NCI-H526 (cell line): ENCODE measurements around the gene HNMT.

Source experiments
- DNase-seq, 2 experiments: peaks; one replicate each; lab custom pipeline; 2025; lab: John Stamatoyannopoulos, UW

Gene HNMT

GRCh38 chr2:138012082-138012481, 47.8 kb downstream of the HNMT start:
- DNase-seq, result no peak

GRCh38 chr2:138012968-138013367, 48.7 kb downstream of the HNMT start:
- DNase-seq, result no peak

DNA sequence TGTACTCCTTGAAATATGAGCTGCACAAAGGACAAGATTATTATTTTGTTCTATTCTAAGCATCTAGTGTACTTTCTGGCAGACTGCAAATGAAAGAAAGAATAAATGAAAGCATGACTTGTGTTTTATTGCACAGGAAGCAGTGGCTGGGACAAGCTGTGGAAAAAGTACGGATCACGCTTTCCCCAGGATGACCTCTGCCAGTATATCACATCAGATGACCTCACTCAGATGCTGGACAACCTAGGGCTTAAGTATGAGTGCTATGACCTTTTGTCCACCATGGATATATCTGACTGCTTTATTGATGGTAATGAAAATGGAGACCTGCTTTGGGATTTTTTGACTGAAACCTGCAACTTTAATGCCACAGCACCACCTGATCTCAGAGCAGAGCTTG, 49.4 kb downstream of the HNMT start:
- no peak for DNase-seq

- no peak for DNase-seq
These were observed 51.2 kb downstream of the HNMT start for GRCh38 chr2:138015494-138015893.

GRCh38 chr2:138016351-138017087, 52.2 kb downstream of the HNMT start:
- no peak for DNase-seq

GRCh38 chr2:138017824-138018223, 53.6 kb downstream of the HNMT start:
- no peak for DNase-seq

DNA sequence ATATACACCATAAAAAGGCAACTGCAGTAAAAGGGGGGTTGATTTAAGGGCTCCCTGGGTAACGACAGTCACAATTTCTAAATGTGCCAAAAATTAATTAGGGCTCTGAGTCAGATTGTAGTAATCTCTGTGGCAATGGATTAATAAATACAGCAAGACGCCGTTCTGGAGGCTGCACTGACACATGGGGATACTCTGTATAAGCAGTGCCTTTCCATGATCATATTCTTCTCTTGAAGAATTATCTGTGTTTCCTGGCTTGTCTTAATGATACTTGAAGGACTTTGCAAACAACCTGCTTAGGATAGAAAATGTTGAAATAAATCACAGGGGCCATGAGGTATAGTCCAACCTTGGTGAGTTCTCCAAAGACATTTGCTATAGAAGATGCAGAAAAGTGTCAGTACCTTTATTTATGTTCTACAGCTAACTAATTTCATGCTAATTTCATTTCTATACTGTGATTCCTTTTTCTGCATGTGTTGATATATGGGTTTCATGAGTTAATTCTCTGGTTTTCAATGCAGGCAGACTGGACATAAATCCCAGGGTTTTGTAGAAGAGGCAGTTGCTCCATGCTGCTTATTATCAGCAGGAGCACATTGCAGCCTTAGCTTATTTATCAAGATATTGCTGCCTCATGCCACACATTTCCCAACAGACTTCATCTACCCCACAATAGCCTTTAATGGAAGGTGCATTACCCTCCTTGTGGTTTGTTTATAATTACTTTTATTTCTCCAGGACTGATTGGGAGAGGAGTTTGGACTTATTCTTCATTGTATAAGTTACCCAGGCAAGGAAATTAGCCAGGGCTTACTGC, 54.8 kb downstream of the HNMT start:
- no peak for DNase-seq

DNA sequence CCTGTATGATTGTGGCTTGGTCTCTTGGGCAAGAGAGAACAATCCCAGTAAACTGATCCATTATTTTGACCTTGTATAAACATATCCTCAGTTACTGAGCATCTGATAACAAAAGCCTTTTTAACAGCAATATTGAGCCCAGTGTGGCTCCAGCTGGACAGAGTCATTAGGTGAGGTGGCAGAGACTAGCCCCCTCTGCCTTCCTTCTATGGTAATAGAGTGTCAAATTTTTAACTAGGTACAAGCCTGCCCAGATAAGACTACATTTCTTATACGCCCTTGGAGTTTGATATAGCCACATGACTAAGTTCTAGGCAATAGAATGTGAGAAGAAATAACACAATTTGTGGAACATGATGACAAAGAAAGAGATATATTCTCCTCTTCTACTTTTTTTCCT, 56.2 kb downstream of the HNMT start:
- no peak for DNase-seq

- no peak for DNase-seq
These were observed 56.9 kb downstream of the HNMT start for GRCh38 chr2:138021154-138021553.

GRCh38 chr2:138023298-138023697, 59.0 kb downstream of the HNMT start:
- no peak for DNase-seq

DNA sequence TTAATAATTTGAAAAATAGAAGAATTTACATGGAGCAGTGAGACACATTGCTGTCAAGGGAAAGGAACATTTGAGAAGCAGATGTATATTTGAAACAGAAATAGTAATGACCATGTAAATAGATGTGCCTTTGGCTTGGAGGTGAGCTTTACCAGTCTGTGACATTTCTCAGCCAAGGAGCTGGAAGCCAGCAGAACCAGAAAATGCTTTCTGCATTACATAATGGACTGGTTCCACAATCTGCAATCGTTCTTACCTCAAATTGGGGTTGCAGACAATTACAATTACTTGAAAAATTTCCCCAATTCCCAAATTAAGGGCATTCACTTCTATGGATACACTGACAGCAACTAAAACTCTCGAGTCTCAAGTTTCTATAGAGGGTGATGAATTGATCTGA, 59.7 kb downstream of the HNMT start:
- DNase-seq, result no peak

- DNase-seq, result no peak
These were observed 62.1 kb downstream of the HNMT start for GRCh38 chr2:138026111-138027020.

DNA sequence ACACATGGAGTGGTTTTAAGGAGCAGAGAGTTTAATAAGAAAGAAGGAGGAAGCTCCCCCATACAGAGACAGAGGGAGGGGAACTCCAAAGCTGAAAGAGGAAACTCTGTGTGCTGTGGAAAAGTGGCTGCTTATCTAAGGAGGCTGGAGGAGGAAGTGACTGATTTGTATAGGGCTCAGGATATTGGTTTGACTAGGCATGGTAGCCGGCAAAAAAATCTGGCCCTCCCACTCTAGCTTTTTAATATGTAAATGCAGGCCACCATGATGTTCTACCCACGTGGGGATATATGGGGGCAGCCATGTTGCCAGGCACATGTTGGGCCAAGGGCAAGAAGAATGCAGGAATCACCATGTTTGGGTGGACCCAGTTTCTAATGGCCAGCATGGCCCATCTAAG, 64.3 kb downstream of the HNMT start:
- DNase-seq, result no peak

GRCh38 chr2:138029276-138029675, 65.0 kb downstream of the HNMT start:
- no peak for DNase-seq

- no peak for DNase-seq
These were observed 66.2 kb downstream of the HNMT start for GRCh38 chr2:138030459-138030858.

DNA sequence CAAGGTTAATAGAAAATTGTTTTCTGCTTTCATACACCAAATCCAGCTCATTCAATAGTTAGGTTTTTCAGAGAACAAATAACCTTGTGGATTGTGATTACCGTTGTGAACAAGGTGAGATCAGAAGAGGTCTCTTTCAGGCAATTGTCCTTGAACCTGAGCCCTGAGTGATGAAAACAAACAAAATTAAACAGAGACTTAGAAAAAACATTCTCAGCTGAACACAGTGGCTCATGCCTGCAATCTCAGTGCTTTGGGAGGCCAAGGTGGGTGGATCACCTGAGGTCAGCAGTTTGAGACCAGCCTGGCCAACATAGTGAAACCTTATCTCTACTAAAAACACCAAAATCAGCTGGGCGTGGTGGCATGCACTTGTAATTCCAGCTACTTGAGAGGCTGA, 68.1 kb downstream of the HNMT start:
- no peak for DNase-seq

DNA sequence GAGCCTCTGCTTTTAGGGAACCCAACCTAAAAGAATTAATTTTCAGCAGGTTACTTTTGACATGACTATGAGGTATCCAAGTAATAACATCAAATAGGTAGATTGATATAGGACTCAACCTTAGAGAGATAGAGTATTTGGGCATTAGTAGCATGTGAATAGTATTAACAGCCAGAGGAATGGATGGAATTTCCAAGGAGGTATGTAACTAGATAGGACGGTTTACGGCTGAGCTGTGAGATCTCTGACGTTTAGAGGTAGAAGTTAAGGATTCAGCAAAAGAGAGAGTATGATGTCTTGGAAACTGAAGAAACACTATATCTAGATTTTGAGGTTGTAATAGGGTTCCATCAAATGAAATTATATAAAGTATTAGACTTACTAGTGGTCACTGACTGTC, 70.3 kb downstream of the HNMT start:
- DNase-seq, result no peak

DNA sequence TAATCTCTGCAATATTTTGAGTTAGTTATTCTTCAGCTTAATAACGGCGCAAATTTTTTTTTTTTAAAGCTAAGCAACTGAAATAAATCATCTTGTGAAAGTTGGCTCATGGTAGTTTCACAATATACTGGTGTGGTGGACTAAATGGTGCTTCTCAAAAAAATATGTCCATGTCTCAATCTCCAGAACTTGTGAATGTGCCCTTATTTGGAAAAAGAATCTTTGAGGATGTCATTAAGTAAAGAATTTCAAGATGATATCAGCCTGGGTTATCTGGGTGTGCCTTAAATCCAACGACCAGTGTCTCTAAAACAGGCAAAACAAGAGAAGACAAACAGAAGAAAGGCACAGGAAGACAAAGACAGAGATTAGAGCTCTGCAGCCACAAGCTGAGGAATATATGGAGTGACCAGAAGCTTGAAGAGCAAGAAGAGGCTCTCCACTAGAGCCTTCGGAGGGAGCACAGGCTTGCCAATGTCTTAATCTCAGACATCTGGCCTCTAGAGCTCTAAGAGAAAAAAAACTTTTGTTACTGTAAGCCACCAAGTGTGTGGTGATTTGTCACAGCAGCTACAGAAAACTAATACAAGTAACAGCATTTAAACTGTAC, 71.4 kb downstream of the HNMT start:
- no peak for DNase-seq

DNA sequence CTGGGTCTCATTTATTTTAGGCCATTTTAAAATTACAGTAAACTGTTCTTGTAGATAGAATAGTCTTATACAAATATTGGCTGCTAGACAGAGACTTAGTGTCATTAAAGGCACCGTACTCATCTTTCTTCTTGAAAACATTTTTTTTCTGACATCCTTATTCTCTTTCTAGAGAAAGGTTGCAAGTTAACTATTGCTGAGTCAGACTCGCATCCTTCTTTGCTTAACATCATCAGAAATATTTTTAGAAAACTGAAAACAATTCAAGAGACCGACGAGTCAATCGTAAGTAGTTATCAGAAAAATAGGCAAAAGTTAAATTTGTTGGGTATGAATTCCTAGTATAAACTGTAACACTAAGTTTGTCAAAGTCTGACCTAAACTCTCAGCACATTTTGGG, 72.2 kb downstream of the HNMT start:
- DNase-seq, result no peak

GRCh38 chr2:138037090-138037489, 72.8 kb downstream of the HNMT start:
- peak; percentile 27 to 33 for DNase-seq

- no peak for DNase-seq
These were observed 76.3 kb downstream of the HNMT start for GRCh38 chr2:138040616-138041015.

GRCh38 chr2:138042311-138042710, 78.0 kb downstream of the HNMT start:
- no peak for DNase-seq
